ENCODE results near the gene WSCD1. TPM values are rescaled to one million over a fixed set of nuclear protein-coding genes. Genes with fewer than 3 reads are reported as not detected.

Gene WSCD1
- total and polyA plus RNA-seq, 8 donors, result 1.2 to 4.1 (median 2.6) TPM

DNA sequence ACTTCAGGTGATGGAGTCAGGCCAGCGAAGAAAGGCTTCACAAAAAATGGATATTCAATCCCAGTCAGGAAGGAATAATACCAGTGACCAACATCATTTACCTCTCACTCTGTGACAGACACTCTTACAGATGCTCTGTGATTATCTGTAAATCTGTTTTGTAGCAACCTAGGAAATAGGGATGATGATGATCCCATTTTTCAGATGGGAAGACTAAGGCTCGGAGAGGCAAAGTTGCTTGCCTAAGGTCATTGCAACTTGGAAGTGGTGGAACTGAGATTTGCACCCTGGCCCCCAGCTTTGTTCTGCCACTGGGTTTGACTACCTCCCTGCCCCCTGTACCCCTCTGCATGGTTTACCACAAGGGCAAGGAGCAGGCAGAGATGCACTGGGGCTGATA is 14.1 kb upstream of the WSCD1 start:
- no peaks in the 10 kb centered on the region for H3K4me1 ChIP-seq
- H3K9me3 ChIP-seq, result no peaks in the 10 kb centered on the region
- FAIRE-seq (no peak), DNase-seq (no peak), ATAC-seq (no peak)
- intact Hi-C loops (cut with DNase I), result no loop called here
- TF ChIP-seq, protein P1, sequence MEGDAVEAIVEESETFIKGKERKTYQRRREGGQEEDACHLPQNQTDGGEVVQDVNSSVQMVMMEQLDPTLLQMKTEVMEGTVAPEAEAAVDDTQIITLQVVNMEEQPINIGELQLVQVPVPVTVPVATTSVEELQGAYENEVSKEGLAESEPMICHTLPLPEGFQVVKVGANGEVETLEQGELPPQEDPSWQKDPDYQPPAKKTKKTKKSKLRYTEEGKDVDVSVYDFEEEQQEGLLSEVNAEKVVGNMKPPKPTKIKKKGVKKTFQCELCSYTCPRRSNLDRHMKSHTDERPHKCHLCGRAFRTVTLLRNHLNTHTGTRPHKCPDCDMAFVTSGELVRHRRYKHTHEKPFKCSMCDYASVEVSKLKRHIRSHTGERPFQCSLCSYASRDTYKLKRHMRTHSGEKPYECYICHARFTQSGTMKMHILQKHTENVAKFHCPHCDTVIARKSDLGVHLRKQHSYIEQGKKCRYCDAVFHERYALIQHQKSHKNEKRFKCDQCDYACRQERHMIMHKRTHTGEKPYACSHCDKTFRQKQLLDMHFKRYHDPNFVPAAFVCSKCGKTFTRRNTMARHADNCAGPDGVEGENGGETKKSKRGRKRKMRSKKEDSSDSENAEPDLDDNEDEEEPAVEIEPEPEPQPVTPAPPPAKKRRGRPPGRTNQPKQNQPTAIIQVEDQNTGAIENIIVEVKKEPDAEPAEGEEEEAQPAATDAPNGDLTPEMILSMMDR (IDR thresholded peaks at IDR 0.05), result no peak
- no peaks in the 10 kb centered on the region for H3K27me3 ChIP-seq
- H3K36me3 ChIP-seq, result no peaks in the 10 kb centered on the region
- 68 to 90% methylated on average over 2 of the region's 2 CpGs for WGBS, 2 donors
- H3K4me3 ChIP-seq, result no peak overlapping the region
- H3K27ac ChIP-seq, result no peak overlapping the region

DNA sequence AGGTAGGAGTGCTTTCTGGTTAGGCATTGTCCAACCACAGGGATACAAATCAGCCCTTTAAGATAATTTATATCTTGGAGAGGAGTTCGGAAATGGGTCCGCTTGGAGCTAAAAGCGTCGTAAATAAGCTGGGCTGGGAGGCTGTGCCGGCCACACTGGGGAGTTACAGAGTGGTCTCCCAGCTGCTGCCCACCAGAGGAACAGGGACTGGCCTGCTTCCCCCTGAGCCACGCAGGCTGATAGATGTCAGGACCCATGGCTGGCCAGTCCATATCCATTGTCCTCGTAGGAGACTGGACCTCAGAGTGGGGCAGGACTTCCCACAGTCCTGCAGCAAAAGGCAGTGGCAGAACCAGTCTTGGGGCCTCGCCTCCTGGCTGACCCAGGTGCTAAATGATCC is 12.6 kb upstream of the WSCD1 start:
- Histone ChIP-seq H3K27ac (no peak overlapping the region), H3K4me3 (no peak overlapping the region), H3K9me3 (no peaks in the 10 kb centered on the region), H3K36me3 (no peaks in the 10 kb centered on the region), H3K4me1 (no peaks in the 10 kb centered on the region), H3K27me3 (no peaks in the 10 kb centered on the region)
- 53 to 64% methylated on average over 8 of the region's 8 CpGs for WGBS, 2 donors
- ATAC-seq, result no peak
- TF ChIP-seq, protein P1 (IDR thresholded peaks at IDR 0.05), result no peak
- no peak for DNase-seq
- intact Hi-C loops (cut with DNase I), result no loop called here
- no peak for FAIRE-seq

DNA sequence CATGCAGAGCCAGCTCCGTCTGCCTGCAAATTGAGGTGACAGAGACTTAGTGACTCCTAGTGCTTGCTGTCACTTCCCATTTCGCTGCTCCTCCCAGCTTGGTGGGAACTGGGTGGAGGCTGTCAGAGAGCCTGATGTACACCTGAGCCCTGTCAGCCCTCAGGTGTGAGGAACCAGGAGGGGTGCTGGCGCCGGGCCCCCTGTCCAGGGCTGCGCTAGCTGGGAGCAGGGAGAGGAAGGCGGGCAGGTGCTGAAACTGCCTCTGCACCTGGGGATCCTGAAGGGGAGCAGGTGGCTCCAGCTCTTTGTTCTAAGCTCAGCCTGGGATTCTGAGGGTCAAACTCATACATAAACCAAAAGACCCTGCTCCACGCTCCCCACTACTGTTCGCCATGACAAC is 10.8 kb upstream of the WSCD1 start:
- no peak overlapping the region for H3K4me3 ChIP-seq
- TF ChIP-seq, protein P1 (IDR thresholded peaks at IDR 0.05), result no peak
- H3K9me3 ChIP-seq, result no peaks in the 10 kb centered on the region
- ATAC-seq (no peak), FAIRE-seq (no peak), DNase-seq (no peak)
- H3K27ac ChIP-seq, result no peak overlapping the region
- intact Hi-C loops (cut with DNase I), result no loop called here
- H3K4me1 ChIP-seq, result no peaks in the 10 kb centered on the region
- WGBS, 2 donors, result 47 to 50% methylated on average over 6 to 8 of the region's 8 CpGs
- H3K27me3 ChIP-seq, result peaks cover 0 to 4% (median 0%) of the 10 kb centered on the region in 4 donors
- no peaks in the 10 kb centered on the region for H3K36me3 ChIP-seq

DNA sequence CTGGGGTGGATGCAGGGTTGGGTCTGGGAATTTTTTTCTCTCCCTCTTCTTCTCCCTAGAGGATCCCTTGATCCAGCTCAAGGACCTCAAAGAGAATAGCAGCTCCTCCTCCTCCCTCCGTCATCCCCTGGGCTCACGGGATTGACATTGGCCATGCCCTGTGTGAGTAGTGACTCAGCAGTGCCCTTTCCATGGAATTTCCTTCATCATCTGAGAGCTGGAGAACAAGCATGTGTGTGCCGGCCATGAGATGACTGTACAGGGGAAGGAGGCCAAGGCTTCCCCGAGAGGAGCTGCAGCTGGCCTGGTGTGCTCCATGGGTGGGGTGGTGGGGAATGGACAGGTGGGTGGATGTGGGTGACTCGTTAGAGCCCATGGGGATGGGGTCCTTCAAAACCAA is 8.9 kb upstream of the WSCD1 start:
- no peak overlapping the region for H3K27ac ChIP-seq
- DNase-seq, result no peak
- no peak for FAIRE-seq
- TF ChIP-seq, protein P1 (IDR thresholded peaks at IDR 0.05), result no peak
- ATAC-seq, result no peak
- intact Hi-C loops (cut with DNase I), result no loop called here
- H3K9me3 ChIP-seq, result no peaks in the 10 kb centered on the region
- no peak overlapping the region for H3K4me3 ChIP-seq
- H3K4me1 ChIP-seq, result no peaks in the 10 kb centered on the region
- no peaks in the 10 kb centered on the region for H3K36me3 ChIP-seq
- 17 to 23% methylated on average over 5 of the region's 5 CpGs for WGBS, 2 donors
- H3K27me3 ChIP-seq, result peaks cover 0 to 4% (median 0%) of the 10 kb centered on the region in 4 donors

DNA sequence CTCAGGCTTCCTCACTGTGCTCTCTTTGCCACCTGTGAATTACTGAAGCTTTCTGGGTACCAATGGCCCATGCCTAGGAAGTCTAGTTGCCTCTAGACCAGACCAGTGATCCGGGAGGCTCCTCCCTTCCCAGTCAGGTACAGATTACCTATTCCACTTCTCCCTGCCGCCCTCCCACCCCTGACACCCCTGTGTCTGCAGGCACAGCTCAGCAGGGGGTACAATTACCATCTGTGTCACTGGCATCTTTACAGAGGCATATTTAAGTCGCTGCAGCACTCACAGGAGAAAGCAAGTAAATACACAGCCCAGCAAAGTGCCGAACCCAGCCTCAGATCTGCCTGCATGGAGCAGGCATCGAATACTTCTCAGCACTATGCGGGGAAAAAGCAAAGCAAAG is 5.3 kb upstream of the WSCD1 start:
- FAIRE-seq, result no peak
- 28 to 32% methylated on average over 6 of the region's 6 CpGs for WGBS, 2 donors
- Histone ChIP-seq H3K27ac (no peak overlapping the region), H3K36me3 (no peaks in the 10 kb centered on the region), H3K27me3 (peaks cover 0 to 4% (median 0%) of the 10 kb centered on the region in 4 donors), H3K4me3 (no peak overlapping the region), H3K9me3 (no peaks in the 10 kb centered on the region), H3K4me1 (no peaks in the 10 kb centered on the region)
- TF ChIP-seq, protein P1 (IDR thresholded peaks at IDR 0.05), result no peak
- no peak for DNase-seq
- no peak for ATAC-seq
- intact Hi-C loops (cut with DNase I), result no loop called here
